HPDE6-E6E7 (cell line): ENCODE results near the gene BTBD1.
"Not testable (repeated sequence)": the region's sequence is repeated elsewhere in the genome, so short reads cannot be mapped to it uniquely, and the experiment has no call there.

Experiments
- DNase-seq: peaks from one replicate; pipeline ENCODE4 v3.0.0; 2011; ENCODE audit warnings: missing footprints; ENCODE audit errors: extremely low spot score

BTBD1 gene

DNA sequence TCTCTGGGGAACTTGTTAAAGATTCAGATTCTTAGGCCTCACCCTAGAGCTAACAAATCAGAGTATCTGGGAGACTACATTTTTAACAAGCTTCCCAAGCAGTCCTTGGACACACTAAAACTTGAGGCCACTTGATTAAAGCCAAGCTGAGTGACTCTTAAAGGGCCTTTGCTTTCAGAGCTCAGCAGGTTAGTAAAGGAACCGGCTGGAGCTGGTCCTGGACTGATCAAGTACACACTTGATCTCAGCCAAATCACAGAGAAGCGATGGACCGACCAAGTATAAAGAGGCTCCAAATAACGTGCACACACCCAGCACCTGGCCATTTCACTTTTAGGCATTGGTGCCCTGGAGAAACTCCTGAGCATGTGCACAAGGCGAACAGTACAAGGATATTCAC is 27.5 kb upstream of the BTBD1 start:
- DNase-seq = no peak

DNA sequence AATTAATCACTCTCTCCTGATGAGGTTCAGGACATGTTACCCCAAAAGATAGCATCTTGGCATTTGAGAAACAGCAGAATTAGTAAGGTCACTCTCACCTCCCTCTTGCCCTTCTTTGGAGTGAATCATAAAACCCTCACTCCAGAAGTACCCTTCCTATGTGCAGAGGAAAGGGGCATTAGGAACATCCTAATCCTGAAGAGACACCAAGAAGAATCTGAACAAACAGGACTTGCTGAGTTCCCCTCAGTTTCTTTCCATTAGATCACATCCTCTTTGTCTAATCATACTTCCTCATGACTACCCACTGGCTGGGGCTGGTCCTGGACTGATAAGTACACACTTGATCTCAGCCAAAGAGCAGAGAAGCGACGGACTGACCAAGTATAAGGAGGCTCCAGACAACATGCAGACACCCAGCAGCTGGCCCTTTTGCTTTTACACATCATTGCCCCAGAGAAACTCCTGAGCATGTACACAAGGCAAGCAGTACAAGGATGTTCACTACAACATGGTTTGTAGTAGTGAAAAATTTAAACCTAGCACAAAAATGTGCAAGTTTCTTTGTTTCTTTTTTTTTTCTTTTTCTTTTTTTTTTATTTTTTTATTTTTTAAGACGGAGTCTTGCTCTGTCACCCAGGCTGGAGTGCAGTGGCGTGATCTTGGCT is 25.4 kb upstream of the BTBD1 start:
- DNase-seq = no peak

DNA sequence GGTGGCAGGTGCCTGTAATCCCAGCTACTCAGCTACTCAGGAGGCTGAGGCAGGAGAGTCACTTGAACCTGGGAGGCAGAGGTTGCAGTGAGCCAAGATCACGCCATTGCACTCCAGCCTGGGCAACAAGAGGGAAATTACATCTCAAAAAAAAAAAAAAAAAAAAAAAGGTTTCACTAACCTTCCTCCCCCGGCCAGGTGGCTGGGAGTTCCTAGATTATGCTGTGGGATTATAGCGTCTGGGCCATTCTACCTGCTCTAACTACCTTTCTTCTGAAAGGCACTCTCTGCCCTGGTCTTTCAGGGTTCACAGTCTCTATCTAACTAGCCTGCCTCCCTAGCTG is 24.9 kb upstream of the BTBD1 start:
- DNase-seq = not testable (repeated sequence)

DNA sequence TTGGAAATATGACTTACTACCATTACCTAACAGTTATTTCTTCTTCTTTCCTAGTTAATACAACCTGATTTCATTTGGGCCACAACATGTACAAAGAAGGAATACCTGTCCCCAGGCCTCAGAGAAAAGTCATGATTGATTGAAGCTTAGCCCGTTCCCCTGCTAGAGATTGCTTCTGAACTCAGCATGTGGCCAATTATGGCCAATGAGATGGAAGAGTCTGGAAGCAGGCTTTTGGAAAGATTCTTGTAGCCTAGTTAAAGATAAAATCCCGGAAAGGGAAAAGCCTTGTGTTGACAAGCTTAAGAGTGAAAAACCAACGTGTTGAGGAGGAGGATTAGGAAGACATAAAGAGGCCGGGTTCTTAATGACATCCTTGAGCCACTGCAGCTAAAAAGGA is 23.4 kb upstream of the BTBD1 start:
- no peak for DNase-seq

DNA sequence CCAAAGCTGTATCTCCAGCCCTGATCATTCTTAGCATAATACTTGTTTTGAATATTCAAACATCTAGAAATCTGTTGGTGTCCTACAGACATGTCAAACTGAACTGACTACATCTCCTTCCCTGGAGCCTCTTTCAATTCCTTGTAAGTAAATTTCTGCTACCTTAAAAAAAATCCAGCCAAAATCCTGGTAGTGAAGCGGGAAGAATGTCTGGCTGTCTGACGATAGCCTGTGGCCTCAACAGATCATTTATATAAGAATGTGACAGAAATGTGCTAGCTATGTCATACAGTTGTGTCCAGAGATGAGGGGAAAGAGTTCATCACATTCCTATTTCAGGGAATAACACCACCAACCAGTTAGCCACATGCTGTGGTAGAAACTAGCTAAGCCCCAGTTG is 21.8 kb upstream of the BTBD1 start:
- DNase-seq = no peak

DNA sequence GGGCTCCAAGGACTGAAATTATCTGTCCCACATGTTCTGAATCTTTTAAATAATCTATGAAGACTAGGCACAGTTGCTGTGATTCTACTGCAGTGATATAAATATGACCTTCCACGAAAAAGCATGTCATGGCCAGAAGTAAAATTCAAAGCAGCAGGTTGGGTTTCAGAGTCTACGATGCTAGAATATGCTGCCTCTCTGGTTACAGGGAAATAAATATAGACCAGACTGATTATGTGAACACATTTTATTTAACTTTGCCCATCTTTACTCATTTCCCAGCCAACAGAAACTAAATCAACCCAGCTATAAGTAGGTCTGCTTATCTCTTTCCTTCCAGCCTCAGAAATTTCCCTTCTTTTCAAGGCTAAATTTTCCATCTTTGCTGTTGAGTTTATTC is 20.5 kb upstream of the BTBD1 start:
- DNase-seq = no peak

DNA sequence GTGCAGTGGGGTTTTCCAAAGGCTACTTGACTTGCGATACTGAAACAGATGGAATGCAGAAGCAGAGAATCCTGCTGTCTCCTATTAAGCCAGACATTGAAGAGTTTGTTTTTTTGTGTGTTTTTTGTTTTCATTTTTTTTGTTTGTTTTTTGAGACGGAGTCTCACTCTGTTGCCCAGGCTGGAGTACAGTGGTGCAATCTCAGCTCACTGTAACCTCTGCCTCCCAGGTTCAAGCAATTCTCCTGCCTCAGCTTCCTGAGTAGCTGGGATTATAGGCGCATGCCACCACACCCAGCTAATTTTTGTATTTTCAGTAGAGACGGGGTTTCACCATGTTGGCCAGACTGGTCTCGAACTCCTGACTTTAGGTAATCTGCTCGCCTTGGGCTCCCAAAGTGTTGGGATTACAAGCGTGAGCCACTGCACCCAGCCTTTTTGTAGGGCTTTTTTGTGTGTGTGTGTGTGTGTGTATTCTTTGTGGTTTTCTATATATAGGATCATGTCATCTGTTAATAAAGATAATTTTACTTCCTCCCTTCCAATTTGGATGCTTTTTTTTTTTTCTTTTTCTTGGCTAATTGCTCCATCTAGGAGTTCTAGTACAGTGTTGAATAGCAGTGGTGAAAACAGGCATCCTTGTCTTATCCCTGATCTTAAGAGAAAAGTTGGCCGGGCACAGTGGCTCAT is 19.0 kb upstream of the BTBD1 start:
- not testable (repeated sequence) for DNase-seq

DNA sequence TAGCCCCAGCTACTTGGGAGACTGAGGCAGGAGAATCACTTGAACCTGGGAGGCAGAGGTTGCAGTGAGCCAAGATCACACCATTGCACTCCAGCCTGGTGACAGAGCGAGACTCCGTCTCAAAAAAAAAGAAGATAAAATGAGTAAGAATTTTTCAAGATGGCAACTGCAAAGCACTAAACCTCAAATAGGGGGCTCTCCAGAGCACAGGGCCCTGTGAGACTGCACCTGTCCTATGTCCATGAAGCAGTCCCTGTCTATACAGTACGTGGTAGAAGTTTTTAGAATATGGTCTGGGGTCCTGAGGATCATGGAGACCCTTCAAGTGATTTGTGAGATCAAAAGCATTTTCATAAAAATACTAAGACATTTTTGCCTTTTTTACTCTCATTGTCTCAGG is 18.4 kb upstream of the BTBD1 start:
- DNase-seq = not testable (repeated sequence)

DNA sequence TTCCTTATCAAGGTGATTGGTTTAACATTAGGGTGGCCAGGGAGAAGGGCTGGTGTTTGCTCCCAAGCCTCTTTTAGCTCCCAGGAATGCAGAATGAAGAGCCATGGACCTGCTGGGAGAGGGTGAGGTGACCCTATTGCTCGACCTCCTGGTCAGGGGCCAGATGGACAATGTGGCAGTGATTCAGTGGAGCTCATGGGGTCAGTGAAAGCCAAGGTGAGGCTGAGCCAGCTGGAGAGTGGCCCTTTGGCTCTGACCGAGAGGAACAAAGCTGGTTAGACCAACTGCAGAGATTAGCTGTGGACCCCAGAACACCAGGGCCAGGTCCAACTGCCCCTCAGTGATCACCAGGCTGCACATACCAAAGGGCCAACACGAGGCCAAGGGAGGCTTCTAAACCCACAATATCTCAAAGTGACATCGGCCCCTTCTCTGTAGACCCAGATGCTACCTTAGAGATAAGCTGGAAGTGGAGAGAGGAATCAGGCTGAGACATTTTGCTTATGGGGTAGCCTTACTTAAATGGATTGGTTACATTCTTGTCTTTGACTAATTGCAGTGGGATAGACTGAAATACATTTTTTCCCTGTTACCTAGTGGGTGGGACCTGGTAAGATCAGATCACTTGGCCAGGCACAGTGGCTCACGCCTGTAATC is 15.8 kb upstream of the BTBD1 start:
- DNase-seq = no peak

DNA sequence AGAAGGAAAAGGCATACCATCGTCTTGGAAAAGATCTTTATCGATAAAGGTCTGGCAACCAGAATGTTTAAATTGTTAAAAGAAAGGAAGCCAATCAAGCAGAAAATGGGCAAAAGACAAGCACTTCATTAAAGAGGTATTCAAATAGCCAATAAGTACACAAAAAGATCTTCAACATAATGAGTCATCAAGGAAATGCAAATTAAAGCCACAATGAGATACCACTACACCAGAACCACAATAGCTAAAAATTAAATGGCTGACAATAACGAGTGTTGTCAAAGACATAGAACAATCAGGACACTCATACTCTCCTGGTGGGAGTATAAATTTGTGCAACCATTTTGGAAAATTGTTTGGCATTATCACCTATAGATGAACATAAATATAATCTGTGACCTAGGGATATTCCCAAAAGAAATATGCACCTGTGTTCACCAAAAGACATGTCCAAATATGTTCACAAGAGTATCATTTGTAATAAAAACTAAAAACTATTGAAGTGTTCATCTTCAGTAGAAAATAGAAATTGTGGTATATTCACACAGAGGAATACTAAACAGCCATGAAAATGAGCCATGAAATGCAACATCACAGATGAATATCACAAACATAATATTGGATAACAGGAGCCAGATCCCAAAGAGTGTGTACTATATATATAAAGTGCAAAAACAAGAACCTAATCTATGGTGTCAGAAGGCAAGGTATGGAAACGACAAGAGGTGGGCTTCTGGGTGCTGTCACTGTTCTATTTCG is 14.4 kb upstream of the BTBD1 start:
- DNase-seq = no peak

DNA sequence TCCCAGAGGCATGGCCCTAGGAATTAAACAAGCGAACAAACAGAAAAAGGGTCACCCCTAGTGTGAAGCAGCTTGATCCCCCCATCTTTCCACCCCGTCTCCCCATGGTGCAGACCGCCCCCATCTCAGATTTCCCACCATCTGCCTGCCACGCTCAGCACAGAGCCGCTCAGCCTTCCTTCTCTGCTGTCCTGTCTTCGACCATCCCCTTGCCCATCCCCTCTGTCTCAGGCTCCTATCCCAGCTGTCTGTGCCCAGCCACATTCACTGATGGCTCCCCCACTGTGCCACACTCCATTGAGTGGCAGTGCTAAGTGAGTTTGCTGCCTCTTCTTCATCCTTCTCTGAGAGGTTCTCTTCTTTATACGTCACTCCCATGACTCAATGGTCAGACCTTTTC is 11.7 kb upstream of the BTBD1 start:
- DNase-seq = no peak

DNA sequence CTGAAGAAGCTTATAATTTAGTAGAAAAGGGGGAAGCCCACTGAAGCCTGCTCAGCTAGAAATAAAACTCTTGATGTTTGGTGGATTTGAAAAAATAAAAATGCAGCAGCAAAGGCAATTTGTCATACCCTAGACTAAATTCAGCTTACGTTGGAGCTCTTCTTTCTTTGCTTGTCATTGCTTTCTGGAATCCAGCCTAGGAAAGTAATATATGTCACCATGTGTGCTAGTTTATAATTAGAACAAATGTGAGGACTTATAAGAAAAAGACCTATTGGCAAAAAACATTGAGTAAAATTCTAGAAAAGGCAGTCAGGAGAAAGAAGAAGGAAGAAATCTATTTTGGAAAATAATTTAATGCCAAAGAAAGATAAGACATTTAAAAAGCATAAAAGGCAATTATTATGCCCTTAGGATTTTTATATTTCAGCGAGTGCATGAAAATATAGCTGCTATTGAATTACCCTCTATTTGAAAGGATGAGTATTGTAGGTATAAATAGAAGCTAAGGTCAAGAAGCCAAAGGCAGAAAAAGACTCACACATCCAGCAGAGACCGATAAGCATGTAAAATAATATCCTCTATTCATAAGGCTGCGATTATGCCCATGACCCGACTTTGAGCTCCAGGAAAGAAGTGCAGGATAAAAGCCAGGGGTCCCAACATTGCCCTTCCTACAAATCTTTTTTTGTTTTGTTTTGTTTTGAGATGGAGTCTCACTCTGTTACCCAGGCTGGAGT is 10.6 kb upstream of the BTBD1 start:
- DNase-seq = no peak

DNA sequence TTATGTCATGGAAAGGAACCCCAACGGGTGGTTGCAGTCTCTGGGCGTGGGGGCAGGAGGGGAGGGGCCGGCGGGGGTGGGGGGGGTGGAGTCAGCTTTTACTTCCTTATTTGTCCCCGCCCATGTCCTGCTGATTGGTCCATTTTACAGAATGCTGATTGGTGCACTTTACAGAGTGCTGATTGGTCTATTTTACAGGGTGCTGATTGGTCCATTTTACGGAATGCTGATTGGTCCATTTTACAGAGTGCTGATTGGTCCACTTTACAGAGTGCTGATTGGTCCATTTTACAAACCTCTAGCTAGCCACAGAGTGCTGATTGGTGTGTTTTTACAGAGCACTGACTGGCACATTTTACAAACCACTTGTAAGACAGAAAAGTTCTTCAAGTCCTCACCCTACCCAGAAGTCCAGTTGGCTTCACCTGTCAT is 2.2 kb upstream of the BTBD1 start:
- not testable (repeated sequence) for DNase-seq

DNA sequence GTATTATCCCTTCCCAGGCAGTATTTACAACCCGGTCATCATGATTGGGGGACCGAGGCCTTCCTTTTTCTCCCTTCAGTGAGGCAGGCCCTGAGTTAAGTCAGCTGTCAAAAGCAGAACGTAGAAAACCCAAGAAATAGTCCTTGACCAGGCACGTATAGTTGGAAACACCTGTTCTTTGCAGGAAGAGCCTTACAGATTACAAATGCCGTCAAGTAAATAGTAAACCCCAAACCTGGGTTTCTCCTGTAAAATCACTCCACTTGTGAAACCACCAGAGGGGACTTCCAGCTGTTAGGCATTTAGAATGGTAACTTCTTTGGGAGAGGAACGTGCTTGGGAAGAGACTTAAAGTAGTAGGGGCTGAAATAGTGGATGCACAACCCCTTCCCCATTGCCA is 1.0 kb upstream of the BTBD1 start:
- no peak for DNase-seq

DNA sequence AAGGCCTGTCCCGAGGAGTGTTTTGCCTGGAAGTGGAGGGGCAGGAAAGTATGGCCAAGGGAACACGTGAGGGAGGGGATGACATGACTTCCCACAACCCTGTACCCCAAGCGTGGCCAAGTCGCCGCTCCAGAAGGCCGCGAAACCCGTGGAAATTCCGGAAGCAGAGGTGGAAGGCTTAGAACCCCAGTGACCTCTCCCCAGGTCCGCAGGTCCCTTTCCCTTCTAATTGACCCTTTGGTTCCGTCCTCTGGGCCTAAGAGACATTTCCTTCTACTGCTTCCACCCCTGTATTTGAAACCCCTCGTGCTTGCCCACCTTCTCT is 548 bp upstream of the BTBD1 start:
- DNase-seq = no peak

DNA sequence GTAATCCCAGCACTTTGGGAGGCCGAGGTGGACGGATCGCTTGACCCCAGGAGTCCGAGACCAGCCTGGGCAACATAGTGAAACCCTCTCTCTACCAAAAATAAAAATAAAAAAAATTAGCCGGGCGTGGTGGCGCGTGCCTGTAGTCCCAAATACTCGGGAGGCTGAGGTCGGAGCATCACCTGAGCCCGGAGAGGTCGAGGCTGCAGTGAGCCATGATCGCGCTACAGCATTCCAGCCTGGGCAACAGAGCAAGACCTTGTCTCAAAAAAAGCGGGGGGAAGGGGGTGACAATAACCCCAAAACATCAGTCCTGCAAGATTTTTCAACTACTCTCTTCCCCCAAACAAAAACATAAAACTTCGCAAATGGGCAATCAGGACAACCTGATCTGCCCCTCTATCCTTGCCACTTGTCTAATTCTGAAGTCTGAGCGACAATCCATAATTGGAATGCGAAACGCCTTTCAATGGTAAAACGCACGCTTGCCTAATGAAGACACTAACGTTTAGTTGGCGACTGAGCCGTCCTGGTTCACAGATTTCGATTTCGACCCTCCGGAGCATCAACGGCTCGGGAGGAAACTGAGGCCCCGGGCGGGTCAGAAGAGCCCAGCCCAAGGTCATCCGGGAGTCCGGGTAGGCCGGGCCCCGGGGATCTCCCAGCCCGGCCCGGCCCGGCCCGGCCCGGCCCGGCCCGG is 868 bp downstream of the BTBD1 start:
- DNase-seq = no peak

DNA sequence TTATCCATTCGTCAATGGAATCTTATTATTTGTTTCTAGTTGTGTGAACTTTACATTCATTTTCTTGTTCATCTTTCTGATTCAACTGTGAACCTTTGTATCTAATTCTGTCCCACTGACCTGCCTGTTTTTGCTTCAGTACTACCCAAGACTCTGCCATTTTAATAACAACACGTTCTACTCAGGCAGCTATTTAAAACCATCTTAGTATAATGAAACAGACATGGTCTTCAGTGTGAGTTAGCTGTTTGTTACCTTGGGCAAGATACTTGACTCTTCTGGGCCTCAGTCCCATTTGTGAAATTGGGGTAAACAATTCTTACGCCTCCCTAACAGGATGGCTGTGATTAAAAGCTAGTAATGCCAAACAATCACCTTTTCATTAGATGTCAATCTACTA is 1.6 kb downstream of the BTBD1 start:
- no peak for DNase-seq

DNA sequence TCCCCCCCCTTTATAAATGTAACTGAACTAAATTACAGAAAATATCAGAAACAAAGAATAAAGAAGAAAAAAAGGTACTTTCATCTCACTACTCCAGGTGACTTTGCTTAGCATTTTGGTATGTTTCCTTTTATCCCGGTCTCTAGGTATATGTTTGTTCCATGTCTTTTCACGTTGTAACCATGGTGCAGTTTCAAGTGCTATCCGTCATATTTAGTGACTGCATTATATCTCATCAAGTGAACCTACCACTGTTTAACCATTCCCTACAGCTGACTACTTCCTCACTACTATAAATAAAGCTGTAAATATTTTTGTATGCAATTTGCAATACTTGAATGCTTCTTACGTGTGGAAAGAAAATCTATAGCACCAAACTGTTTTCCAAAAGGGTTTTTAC is 2.2 kb downstream of the BTBD1 start:
- DNase-seq = no peak

DNA sequence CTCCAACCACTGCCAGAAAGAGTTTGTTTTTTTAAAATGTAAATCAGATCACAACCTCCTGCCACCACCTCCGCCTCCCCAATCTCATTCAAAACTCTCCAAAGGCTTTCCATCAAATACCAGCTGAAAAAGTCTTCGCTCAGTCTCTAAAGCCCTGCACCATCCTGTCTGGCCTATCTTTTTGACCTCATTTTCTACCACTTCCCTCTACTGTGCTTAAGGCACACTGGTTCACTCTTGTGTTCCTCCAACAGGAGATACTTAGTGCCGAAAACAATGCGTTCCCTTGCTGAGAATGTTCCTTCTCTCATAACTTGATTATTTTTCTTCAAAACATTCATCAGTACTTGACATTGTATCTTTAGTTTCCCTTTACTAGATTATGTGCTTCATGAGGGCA is 3.5 kb downstream of the BTBD1 start:
- no peak for DNase-seq

DNA sequence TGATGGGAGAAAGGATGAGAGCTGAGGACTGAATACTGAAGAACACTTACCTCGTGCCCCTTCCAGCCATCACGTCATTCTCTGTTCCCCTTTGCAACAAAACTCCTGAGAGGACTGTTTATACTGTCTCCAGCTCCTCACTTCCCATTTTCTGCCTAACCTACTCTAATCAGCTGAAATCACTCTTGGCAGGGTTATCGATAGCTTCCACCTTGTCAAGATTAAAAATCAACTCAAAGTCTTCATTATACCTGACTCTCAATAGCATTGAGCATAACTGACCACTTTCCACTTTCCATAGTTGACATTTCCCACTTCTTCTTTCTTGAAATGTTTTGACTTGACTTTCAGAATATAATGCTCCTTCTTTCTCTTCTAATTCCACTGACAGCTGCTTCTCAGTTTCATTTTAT is 4.3 kb downstream of the BTBD1 start:
- DNase-seq = no peak

DNA sequence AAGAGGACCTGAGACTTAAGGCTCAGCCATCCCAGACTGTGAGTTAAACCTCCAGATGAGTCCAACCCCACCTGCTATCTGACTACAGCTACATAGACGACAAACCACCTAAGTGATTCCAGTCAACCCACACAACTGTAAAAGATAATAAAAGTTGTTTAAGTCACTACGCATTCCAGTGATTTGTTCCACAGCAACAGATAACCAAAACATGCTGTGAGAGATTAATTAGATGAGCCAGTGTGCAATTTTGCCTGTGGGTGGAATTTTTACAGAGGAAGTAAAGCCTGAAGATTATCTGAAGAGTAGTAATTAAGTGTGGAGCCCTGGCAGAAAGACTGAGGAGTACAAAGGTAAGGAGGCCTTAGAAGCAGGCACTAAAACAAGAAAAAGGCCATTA is 5.4 kb downstream of the BTBD1 start:
- no peak for DNase-seq
